ENCODE data around the gene ALLC. TPM values are rescaled to one million over a fixed set of nuclear protein-coding genes. Genes with fewer than 3 reads are reported as not detected.

Gene ALLC
- total and polyA plus RNA-seq, 2 donors (not counting 1 experiment from before 2014, with no cell fraction given) = not detected

GRCh38 chr2:3636586-3637310, 21.3 kb upstream of the ALLC start:
- no peaks in the 10 kb centered on the region for H4K20me1 ChIP-seq (ENCODE audit: control insufficient read depth, insufficient read depth, low read length, poor library complexity, severe bottlenecking)
- no peaks in the 10 kb centered on the region for H3K4me1 ChIP-seq (ENCODE audit: control insufficient read depth in 2 of 2, insufficient read depth in 2 of 2, low read length in 2 of 2)
- TF ChIP-seq EZH2 (IDR thresholded peaks at IDR 0.05; ENCODE audit: borderline replicate concordance, insufficient read depth, low read depth, low read length, poor library complexity, severe bottlenecking) (no peak), CTCF (IDR thresholded peaks at IDR 0.05) (no peak)
- no peaks in the 10 kb centered on the region for H3K36me3 ChIP-seq (replicated peaks in 1 of 2; ENCODE audit: control extremely low read depth in 1 of 2, control insufficient read depth in 1 of 2, extremely low read depth in 1 of 2, insufficient read depth in 2 of 2, low read length in 1 of 2)
- ATAC-seq (ENCODE audit: low read depth) (no peak), DNase-seq (no peak)
- ChIA-PET POLR2A (no interaction called here), CTCF (no interaction called here)
- no peak overlapping the region for H3K27ac ChIP-seq (ENCODE audit: low read length in 2 of 2)
- H3K79me2 ChIP-seq (ENCODE audit: control insufficient read depth, insufficient read depth, low read length) = no peaks in the 10 kb centered on the region
- no peak overlapping the region for H3K9ac ChIP-seq (ENCODE audit: low read length)
- H3K4me3 Mint-ChIP-seq = no peak overlapping the region
- peaks cover 9% of the 10 kb centered on the region for H3K27me3 Mint-ChIP-seq
- H2AFZ ChIP-seq (ENCODE audit: insufficient read depth, low read depth, low read length, poor library complexity, severe bottlenecking) = no peak overlapping the region
- H3K9me3 ChIP-seq (ENCODE audit: control extremely low read depth in 1 of 3, control insufficient read depth in 2 of 3, insufficient read depth in 1 of 3, low read length in 2 of 3) = no peaks in the 10 kb centered on the region
- H3K4me1 Mint-ChIP-seq = no peaks in the 10 kb centered on the region
- H3K4me2 ChIP-seq (replicated peaks; ENCODE audit: low read depth, low read length, poor library complexity, severe bottlenecking) = no peak overlapping the region
- no peak overlapping the region for H3K4me3 ChIP-seq (ENCODE audit: control extremely low read depth in 1 of 5, extremely low read depth in 1 of 5, insufficient read depth in 1 of 5, low read depth in 2 of 5, low read length in 4 of 5)
- no peak overlapping the region for H3K27ac Mint-ChIP-seq
- 88% methylated on average over 8 of the region's 13 CpGs for WGBS (ENCODE audit: insufficient coverage)
- H3K27me3 ChIP-seq (replicated peaks in 1 of 4; ENCODE audit: control extremely low read depth in 1 of 4, control insufficient read depth in 3 of 4, insufficient read depth in 4 of 4, low read length in 3 of 4) = no peaks in the 10 kb centered on the region
- intact Hi-C loops (cut with micrococcal nuclease) = no loop called here
- H3K9me3 Mint-ChIP-seq (ENCODE audit: insufficient read depth) = no peaks in the 10 kb centered on the region

- Histone ChIP-seq H2AFZ (ENCODE audit: insufficient read depth, low read depth, low read length, poor library complexity, severe bottlenecking) (no peak overlapping the region), H3K27me3 (replicated peaks in 1 of 4; ENCODE audit: control extremely low read depth in 1 of 4, control insufficient read depth in 3 of 4, insufficient read depth in 4 of 4, low read length in 3 of 4) (no peaks in the 10 kb centered on the region), H3K4me3 (ENCODE audit: control extremely low read depth in 1 of 5, extremely low read depth in 1 of 5, insufficient read depth in 1 of 5, low read depth in 2 of 5, low read length in 4 of 5) (no peak overlapping the region), H3K4me1 (ENCODE audit: control insufficient read depth in 2 of 2, insufficient read depth in 2 of 2, low read length in 2 of 2) (no peaks in the 10 kb centered on the region), H3K9me3 (ENCODE audit: control extremely low read depth in 1 of 3, control insufficient read depth in 2 of 3, insufficient read depth in 1 of 3, low read length in 2 of 3) (no peaks in the 10 kb centered on the region), H4K20me1 (ENCODE audit: control insufficient read depth, insufficient read depth, low read length, poor library complexity, severe bottlenecking) (no peaks in the 10 kb centered on the region), H3K27ac (ENCODE audit: low read length in 2 of 2) (no peak overlapping the region), H3K4me2 (replicated peaks; ENCODE audit: low read depth, low read length, poor library complexity, severe bottlenecking) (no peak overlapping the region), H3K36me3 (replicated peaks in 1 of 2; ENCODE audit: control extremely low read depth in 1 of 2, control insufficient read depth in 1 of 2, extremely low read depth in 1 of 2, insufficient read depth in 2 of 2, low read length in 1 of 2) (no peaks in the 10 kb centered on the region), H3K79me2 (ENCODE audit: control insufficient read depth, insufficient read depth, low read length) (no peaks in the 10 kb centered on the region), H3K9ac (ENCODE audit: low read length) (no peak overlapping the region)
- no peak for TF ChIP-seq EZH2 (IDR thresholded peaks at IDR 0.05; ENCODE audit: borderline replicate concordance, insufficient read depth, low read depth, low read length, poor library complexity, severe bottlenecking)
- TF ChIP-seq CTCF (IDR thresholded peaks at IDR 0.05) = no peak
- Mint-ChIP-seq H3K4me1 (no peaks in the 10 kb centered on the region), H3K27ac (no peak overlapping the region), H3K9me3 (ENCODE audit: insufficient read depth) (no peaks in the 10 kb centered on the region), H3K27me3 (peaks cover 9% of the 10 kb centered on the region), H3K4me3 (no peak overlapping the region)
- DNase-seq = no peak
- 91% methylated on average over 11 of the region's 11 CpGs for WGBS (ENCODE audit: insufficient coverage)
- no peak for ATAC-seq (ENCODE audit: low read depth)
- CTCF ChIA-PET = no interaction called here
- POLR2A ChIA-PET = no interaction called here
- intact Hi-C loops (cut with micrococcal nuclease) = no loop called here
Measured at GRCh38 chr2:3637311-3637675, 20.7 kb upstream of the ALLC start.
